SU-DHL-6 (cell line): ENCODE results near the gene ADCYAP1R1.

Source experiments
- CTCF ChIP-seq: fragments of 200-600 bp; sonication (generic); IDR thresholded peaks from one replicate; pipeline ENCODE4 v1.5.1; 2017; ENCODE audit warnings: antibody characterized with exemption, mild to moderate bottlenecking, low read length, moderate library complexity; ENCODE audit not compliant: insufficient read depth, poor library complexity, severe bottlenecking
- EZH2phosphoT487 ChIP-seq: fragments of 200-600 bp; sonication (generic), shearing (Covaris generic); conservative IDR thresholded peaks from 2 replicates; pipeline ENCODE4 v1.6.1; 2018; ENCODE audit warnings: mild to moderate bottlenecking, antibody characterized with exemption, low read length, moderate library complexity, mixed read lengths

GRCh38 chr7:31084226-31084625, 32.1 kb downstream of the ADCYAP1R1 start:
- TF ChIP-seq CTCF = no peak
- TF ChIP-seq EZH2phosphoT487 = no peak
